Upper lobe of right lung (tissue), 1 donor: ENCODE data around the gene RXFP1. TPM values are rescaled to one million over a fixed set of nuclear protein-coding genes. Genes with fewer than 3 reads are reported as not detected.

ENCODE experiments used
- ATAC-seq: fragments of 200-7000 bp; cut with Tn5 transposase; one replicate; pipeline ENCODE4 v1.9.1; 2020; ENCODE audit warnings: mild to moderate bottlenecking, moderate library complexity
- DNase-seq: peaks from one replicate; pipeline ENCODE4 v3.0.0-alpha.2; 2020
- H3K27ac ChIP-seq: fragments of 200-600 bp; one replicate; pipeline ENCODE4 v1.8.0; 2022
- H3K27me3 ChIP-seq: fragments of 200-600 bp; one replicate; pipeline ENCODE4 v1.8.0; 2022; ENCODE audit warnings: mild to moderate bottlenecking
- H3K36me3 ChIP-seq: fragments of 200-600 bp; one replicate; pipeline ENCODE4 v1.8.0; 2022
- H3K4me1 ChIP-seq: fragments of 200-600 bp; one replicate; pipeline ENCODE4 v1.8.0; 2022
- H3K4me3 ChIP-seq: fragments of 200-600 bp; one replicate; pipeline ENCODE4 v1.8.0; 2022; ENCODE audit warnings: mild to moderate bottlenecking
- H3K9me3 ChIP-seq: fragments of 200-600 bp; one replicate; pipeline ENCODE4 v1.8.0; 2022
- CTCF ChIP-seq: fragments of 200-600 bp; IDR thresholded peaks from one replicate; pipeline ENCODE4 v1.8.0; 2022; ENCODE audit warnings: antibody characterized with exemption
- intact Hi-C: fragments of 100-400 bp; cut with DNase I; formaldehyde crosslinking; loops from one replicate; pipeline ENCODE4 v1.11.0; 2022
- total RNA-seq: library from RNA; stranded (reverse); fragmentation: NEBNext Ultra II Directional; extraction: Animal tissue kit (Norgen Biotek cat#: 25700); gene quantifications from one replicate; pipeline ENCODE4 v1.2.1, GENCODE V29; 2021
- donor health status: DM: no; HTN: yes; CAD: no; lungs with severe emphysema.

The RXFP1 gene
- total RNA-seq, 1 donor from 2014 or later = 7.9 TPM

- Histone ChIP-seq H3K27ac (no peak overlapping the region), H3K4me1 (no peaks in the 10 kb centered on the region), H3K27me3 (peaks cover 5% of the 10 kb centered on the region), H3K4me3 (no peak overlapping the region), H3K36me3 (no peaks in the 10 kb centered on the region), H3K9me3 (no peaks in the 10 kb centered on the region)
- DNase-seq = no peak
- intact Hi-C loops = no loop called here
- no peak for TF ChIP-seq CTCF
- ATAC-seq = no peak
These were observed 66.6 kb downstream of the RXFP1 start for GRCh38 chr4:158588285-158588684.

GRCh38 chr4:158588777-158589176, 67.1 kb downstream of the RXFP1 start:
- no peak overlapping the region for H3K4me3 ChIP-seq
- TF ChIP-seq CTCF = no peak
- no peak overlapping the region for H3K27ac ChIP-seq
- DNase-seq (no peak), ATAC-seq (no peak)
- intact Hi-C loops = no loop called here
- H3K27me3 ChIP-seq = peaks cover 5% of the 10 kb centered on the region
- H3K4me1 ChIP-seq = no peaks in the 10 kb centered on the region
- no peaks in the 10 kb centered on the region for H3K36me3 ChIP-seq
- no peaks in the 10 kb centered on the region for H3K9me3 ChIP-seq

GRCh38 chr4:158590306-158590705, 68.6 kb downstream of the RXFP1 start:
- Histone ChIP-seq H3K27me3 (peaks cover 5% of the 10 kb centered on the region), H3K4me3 (no peak overlapping the region), H3K4me1 (no peaks in the 10 kb centered on the region), H3K36me3 (no peaks in the 10 kb centered on the region), H3K27ac (no peak overlapping the region), H3K9me3 (no peaks in the 10 kb centered on the region)
- ATAC-seq = no peak
- intact Hi-C loops = no loop called here
- DNase-seq = no peak
- TF ChIP-seq CTCF = no peak

- Histone ChIP-seq H3K36me3 (no peaks in the 10 kb centered on the region), H3K4me3 (no peak overlapping the region), H3K27ac (no peak overlapping the region), H3K27me3 (peaks cover 5% of the 10 kb centered on the region), H3K9me3 (no peaks in the 10 kb centered on the region), H3K4me1 (no peaks in the 10 kb centered on the region)
- DNase-seq (no peak), ATAC-seq (no peak)
- intact Hi-C loops = no loop called here
- no peak for TF ChIP-seq CTCF
These were observed 69.1 kb downstream of the RXFP1 start for GRCh38 chr4:158590824-158591223.

GRCh38 chr4:158597879-158598596, 76.4 kb downstream of the RXFP1 start:
- Histone ChIP-seq H3K27me3 (no peaks in the 10 kb centered on the region), H3K4me3 (no peak overlapping the region), H3K4me1 (no peaks in the 10 kb centered on the region), H3K36me3 (no peaks in the 10 kb centered on the region), H3K9me3 (no peaks in the 10 kb centered on the region), H3K27ac (no peak overlapping the region)
- no peak for TF ChIP-seq CTCF
- DNase-seq (no peak), ATAC-seq (no peak)
- intact Hi-C loops = no loop called here

- H3K4me1 ChIP-seq = no peaks in the 10 kb centered on the region
- intact Hi-C loops = no loop called here
- no peaks in the 10 kb centered on the region for H3K9me3 ChIP-seq
- H3K27ac ChIP-seq = no peak overlapping the region
- no peak overlapping the region for H3K4me3 ChIP-seq
- no peaks in the 10 kb centered on the region for H3K27me3 ChIP-seq
- H3K36me3 ChIP-seq = no peaks in the 10 kb centered on the region
- no peak for DNase-seq
- peak; percentile 82 for ATAC-seq
- no peak for TF ChIP-seq CTCF
These were observed 77.5 kb downstream of the RXFP1 start for GRCh38 chr4:158599150-158599549.
